CD4-positive, alpha-beta T cell treated with Interleukin-10 for 1 hour (primary cell): Measurements from ENCODE around the gene SLC16A14.
"Not testable (repeated sequence)": the region's sequence is repeated elsewhere in the genome, so short reads cannot be mapped to it uniquely, and the experiment has no call there.

Experiments
- DNase-seq: peaks from one replicate; pipeline ENCODE4 v3.0.0-alpha.2; 2020

The SLC16A14 gene

DNA sequence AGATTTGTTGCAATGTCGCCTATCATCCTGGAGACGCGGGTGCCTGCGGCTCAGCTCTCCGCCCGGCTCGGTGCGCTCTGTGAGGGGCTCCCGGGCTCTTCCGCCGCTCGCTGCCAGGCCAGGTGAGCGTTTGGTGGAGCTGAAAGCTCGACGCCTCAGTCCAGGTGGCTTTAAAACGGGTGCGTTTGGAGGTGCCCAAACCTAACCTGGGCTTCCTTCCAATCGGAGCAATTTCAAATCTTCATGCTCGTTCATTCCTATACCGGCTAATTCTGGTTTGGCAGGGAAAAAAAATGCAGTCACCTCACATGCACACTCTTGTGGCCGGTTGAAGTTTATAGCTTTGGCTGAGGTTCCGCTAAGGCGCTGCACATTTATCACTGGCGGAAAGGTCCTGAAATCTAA, at the start of gene SLC16A14:
Gene SLC16A14 (minus strand): TSS at position 274 of the 405 bp plus-strand sequence. CDS start 9,572 bp downstream, outside the sequence.
- DNase-seq: peak; percentile 16

GRCh38 chr2:230106771-230107170, 38.0 kb upstream of the SLC16A14 start:
- no peak for DNase-seq

- DNase-seq: not testable (repeated sequence)
Measured at GRCh38 chr2:230101967-230102366, 33.2 kb upstream of the SLC16A14 start.

DNA sequence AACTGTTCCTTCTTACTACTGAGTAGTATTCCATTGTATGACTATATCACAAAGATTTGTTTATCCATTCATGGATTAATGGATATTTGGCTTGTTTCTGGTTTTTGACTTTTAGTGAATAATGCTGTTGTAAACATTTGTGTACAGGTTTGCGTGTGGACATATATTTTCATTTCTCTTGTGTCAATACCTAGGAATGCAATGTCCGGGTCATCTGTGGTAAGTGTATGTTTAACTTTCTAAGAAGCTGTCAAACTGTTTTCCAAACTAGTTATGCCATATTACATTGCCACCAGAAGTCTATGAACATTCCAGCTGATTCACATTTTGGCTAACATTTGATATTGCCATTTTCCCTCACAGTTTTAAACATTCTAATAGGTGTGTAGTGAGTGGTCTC, 29.1 kb upstream of the SLC16A14 start:
- DNase-seq: no peak

DNA sequence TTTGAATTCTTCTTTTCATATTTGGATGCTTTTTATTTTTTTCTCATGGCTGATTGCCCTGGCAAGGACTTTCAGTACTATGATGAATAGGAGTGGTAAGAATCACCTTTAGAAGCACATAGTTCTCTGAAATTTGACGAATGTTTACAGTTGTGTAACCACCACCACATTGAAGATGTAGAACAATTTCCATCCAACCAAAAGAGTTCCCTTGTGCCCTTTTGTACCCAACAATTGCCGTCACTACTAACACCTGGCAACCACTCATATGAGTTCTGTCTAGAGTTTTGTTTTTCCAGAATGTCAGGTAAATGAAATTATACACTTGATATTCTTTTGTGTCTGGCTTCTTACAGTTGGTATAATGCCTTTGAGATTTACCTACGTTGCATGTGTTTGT, 28.7 kb upstream of the SLC16A14 start:
- no peak for DNase-seq

DNA sequence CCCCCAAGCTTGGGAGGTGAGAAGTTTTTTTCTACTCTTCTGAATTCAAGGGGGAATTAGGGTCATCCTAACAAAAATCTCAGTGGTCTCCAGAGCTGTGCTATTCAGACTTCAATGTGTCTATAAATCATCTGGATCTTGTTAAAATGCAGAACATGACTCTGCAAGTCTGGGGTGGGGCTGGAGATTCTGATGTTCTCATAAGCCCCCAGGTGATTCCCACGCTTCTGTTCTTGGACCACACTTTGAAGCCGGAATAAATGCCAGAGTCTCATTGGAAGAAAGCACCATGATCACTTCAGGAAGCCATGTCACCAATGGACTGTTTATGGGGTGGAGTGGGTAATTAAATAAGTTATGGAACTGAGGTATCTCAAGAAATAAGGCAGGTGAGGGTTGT, 22.2 kb upstream of the SLC16A14 start:
- no peak for DNase-seq

- DNase-seq: no peak
Measured at GRCh38 chr2:230085201-230085600, 16.5 kb upstream of the SLC16A14 start.

DNA sequence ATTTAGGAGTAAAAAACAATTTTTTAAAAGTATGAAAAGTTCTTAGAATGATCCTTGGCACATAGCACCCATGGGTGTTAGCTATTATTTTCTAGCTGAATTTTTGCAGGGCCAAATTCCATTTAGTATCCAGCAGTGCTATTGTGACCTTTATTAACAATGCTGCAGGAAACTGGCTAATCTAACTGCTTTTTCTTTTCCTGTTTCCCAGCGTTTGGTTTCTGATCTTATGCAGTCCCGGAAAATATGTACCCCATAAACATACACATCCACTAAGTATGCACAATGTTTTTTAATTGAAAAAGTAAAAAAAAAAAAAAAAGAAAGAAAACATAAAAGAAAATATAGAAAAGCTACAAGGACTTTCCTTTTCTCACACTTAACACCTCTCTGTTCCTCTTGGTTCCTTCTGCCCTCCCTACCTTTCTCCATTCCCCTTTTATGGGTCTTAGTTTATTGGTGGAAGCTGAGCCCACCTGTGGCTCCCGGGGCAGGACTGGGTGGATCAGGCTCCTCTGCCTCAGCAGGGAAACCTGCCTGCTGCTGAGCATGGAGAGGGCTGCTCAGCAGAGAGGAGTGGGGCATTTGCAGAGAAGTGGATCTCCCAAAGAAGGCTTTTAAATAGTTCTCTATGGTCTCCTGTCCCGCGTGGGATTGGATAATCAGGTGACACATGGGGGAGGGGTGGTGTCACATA, 9.3 kb upstream of the SLC16A14 start:
- no peak for DNase-seq

DNA sequence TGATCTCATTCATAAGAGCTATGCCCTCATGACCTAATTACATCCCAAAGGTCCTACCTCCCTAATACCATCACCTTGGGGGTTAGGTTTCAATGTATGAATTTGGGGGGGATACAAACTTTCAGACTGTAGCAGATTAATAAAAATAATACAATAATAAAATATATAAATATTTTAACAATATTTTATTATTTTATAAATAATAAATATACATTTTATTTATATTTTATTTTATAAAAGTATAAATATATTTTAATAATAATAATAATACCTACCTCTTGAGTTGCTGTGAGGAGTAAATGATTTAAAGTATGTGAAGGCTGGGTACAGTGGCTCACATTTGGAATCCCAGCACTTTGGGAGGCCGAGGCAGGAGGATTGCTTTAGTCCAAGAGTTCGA, 8.1 kb upstream of the SLC16A14 start:
- DNase-seq: no peak

- no peak for DNase-seq
Measured at GRCh38 chr2:230075988-230076631, 7.4 kb upstream of the SLC16A14 start.

DNA sequence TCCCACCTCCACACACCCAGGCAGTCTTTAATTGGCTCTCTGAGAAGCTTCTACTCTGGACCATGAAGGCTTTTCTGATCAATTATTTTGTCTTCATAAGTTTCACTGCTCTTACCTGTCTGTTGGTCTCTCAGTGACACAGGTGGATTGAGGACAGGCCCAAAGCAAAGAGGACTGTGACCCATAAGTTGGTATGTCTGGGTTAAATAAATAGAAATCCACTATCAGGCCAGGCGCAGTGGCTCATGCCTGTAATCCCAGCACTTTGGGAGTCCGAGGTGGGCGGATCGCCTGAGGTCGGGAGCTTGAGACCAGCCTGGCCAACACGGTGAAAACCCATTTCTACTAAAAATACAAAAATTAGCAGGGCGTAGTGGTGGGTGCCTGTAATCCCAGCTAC, 2.7 kb upstream of the SLC16A14 start:
- DNase-seq: no peak

DNA sequence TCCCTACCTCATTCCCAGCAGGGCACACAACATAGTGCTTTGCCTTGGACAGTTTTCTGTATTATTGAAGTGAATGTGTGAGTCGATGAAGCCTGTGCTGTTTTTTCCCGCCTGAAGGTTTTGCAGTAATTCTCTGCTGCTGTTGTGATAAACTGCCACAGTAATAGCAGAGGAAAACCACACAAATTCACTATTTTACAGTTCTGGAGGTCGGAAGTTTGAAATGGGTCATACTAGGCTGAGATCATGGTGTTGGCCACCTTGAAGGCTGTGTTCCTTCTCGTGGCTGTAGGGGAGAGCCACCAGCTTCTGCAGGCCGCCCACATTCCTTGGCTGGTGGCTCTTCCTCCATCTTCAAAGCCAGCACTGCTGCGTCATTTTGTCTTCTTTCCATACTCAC, 678 bp upstream of the SLC16A14 start:
- no peak for DNase-seq

- DNase-seq: peak; percentile 24
Measured at GRCh38 chr2:230068016-230068650, 591 bp downstream of the SLC16A14 start.

DNA sequence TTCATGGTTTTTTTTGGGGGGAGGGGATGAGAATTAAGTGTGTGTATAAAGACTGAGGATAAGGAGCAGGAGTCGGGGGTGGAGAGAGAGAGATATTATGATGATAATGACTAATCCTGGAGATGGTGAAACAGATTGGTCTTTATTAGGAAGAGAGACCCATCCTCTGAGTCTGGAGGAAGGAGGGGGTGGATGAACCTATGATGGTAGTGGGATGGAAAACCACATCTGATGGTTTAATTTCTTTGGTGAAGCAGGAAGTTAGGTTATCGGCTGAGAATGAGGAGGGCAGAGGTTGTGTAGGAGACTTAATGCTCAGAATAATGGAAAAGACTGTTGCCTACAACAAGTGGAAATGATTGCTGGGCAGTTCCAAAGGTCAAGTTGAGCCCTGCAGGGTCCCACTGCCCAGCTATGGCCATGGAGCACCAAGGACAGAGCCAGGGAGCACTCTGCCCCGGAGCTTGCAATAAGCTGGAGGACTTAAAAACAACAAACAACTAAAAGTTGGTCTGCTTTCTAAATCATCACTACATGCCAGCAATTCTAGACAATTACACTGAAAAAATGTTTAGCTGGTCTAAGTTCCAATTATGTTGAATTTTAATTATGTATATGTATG, 7.9 kb downstream of the SLC16A14 start:
- no peak for DNase-seq

DNA sequence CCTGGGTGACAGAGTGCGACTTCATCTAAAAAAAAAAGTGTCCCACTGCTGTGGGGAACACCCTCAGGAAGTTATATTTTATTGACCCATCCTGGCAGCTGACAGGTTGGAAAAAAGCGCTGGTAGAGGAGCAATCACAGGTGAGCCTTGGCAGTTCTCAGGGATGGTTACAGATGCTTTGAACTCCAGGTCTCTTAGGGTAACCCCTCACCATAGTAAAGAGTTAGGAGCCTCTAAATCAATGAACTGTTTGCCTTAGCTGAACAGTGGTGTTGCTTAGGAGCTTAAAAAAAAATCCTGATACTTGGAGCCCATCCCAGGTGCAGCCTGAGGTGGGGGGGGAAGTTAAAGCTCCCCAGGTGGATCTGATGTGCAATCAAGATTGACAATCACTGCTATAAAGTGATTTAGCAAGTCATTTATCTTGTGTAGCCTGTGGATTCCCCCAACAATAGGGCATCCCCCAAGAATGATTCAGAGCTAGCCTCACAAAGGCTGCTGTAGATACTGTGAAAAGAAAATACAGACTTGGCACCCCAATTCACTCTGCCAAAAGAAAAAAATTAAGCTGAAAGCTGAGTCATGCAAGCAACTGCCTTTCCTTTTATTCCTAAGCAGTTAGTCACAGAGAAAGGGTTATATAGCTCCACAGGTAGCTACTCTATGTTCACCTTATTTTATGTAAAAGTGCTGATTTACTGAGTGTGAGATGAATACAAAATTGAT, 14.8 kb downstream of the SLC16A14 start:
- DNase-seq: no peak

DNA sequence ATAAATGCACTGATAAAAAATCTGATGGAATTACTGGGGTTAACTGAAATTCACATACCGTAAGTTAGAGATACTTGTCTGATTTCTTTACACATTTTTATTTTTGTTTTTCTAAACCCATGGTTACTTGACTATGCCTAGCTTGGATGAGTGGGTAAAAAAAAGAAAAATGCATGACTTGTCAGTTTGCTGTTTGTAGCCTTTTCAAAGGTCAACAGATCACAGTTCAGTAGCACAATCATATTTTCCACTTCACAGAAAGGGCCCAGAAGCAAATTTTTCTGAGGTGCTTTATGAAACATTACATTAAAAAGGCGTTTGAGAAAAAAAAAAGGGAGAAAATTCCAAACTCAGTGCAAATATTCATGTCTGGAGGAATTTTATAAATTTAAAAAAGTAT, 16.4 kb downstream of the SLC16A14 start:
- no peak for DNase-seq

- DNase-seq: no peak
Measured at GRCh38 chr2:230050136-230050535, 18.6 kb downstream of the SLC16A14 start.

DNA sequence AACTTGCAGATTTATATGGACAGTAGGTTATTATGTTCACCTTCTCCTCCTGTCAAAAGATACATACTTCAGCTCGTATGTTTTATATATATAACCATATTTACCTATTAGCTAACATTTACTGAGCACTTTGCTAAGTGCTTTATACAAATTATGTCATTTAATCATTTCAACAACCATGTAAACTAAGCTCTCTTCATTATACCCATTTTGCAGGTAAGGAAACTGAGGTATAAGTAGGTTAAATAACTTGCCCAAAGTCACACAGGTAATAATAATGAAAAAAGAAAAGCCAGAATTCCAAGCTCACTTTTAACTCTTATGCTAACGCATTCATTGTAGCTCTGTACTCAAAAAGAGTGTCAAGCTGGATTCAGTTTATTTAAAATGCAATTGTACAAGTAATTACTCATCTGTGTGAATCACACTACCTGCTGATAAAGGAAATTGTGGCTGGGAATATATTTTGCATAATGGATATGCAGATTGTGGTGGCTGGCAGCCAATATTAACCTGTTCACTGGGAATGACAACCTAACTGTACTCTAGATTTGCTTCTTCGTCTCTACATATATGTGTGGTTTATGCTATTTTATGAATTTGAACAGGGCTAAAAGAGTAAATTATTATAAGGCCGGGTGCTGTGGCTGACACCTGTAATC, 20.6 kb downstream of the SLC16A14 start:
- DNase-seq: no peak

DNA sequence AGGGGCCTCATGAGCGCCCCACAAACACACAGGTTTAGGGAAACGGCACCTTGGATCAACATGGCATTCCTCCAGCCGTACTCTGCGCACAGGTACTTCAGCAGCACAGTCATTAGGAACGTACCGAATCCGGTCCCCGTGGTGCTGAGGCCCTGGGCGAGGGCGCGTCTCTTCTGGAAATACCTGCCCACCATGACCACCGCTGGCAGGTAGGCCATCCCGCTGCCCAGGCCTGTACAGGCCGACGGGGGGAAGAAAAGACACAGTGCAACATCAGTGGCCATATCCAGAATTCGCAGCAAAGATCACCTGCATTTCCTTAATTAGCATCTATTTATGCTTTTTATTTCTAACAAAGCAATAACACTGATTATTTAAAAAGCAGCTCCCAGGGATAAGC, 22.2 kb downstream of the SLC16A14 start:
- DNase-seq: no peak

- DNase-seq: no peak
Measured at GRCh38 chr2:230043461-230043860, 25.3 kb downstream of the SLC16A14 start.

GRCh38 chr2:230043025-230043424, 25.7 kb downstream of the SLC16A14 start:
- DNase-seq: no peak

GRCh38 chr2:230042195-230042594, 26.5 kb downstream of the SLC16A14 start:
- no peak for DNase-seq

- DNase-seq: no peak
Measured at GRCh38 chr2:230023313-230023712, 45.4 kb downstream of the SLC16A14 start.
